ENCODE measurements around the gene HLA-B.

- TF ChIP-seq CTCF (IDR thresholded peaks at IDR 0.05) (no peak), POLR2A (IDR thresholded peaks at IDR 0.05) (no peak)
Measured at GRCh38 chr6:31377029-31377428, 20.1 kb upstream of the HLA-B start.

Data from thyroid gland (tissue), 4 donors.